Endothelial cell of umbilical vein (primary cell): Measurements from ENCODE around the gene NUDT22. TPM values are rescaled to one million over a fixed set of nuclear protein-coding genes. Genes with fewer than 3 reads are reported as not detected.
A peak's percentile ranks its signal among the peaks of the same experiment; 100 is the strongest.

Experiments
- BruUV-seq: library from RNA; stranded (reverse); fragments of 400-500 nt; replicated peaks from 2 replicates; lab custom pipeline; 2021; lab: Mats Ljungman, UMichigan
- CTCF ChIA-PET: fragments of 300-600, 350-600 bp; sonication (Branson Sonifier 250); formaldehyde crosslinking; loops from one replicate; lab custom pipeline; 2021; ENCODE audit warnings: antibody characterized with exemption, inconsistent platforms; lab: Charles Lee
- POLR2A ChIA-PET: fragments of 300-600, 350-600 bp; sonication (Branson Sonifier 250); formaldehyde crosslinking; loops from one replicate; lab custom pipeline; 2021; ENCODE audit warnings: antibody characterized with exemption, inconsistent platforms; lab: Charles Lee
- DNase-seq: peaks from one replicate; pipeline ENCODE4 v3.0.0-alpha.2; 2011; ENCODE audit warnings: low read depth, low spot score
- FAIRE-seq: peaks from 2 replicates; lab custom pipeline; 2011; peaks lifted over from hg19 to GRCh38; lab: Jason Lieb, UNC
- H2AFZ ChIP-seq: 2 replicates; pipeline ENCODE4 v1.6.0; 2012; ENCODE audit warnings: low read depth, low read length, control low read depth, inconsistent platforms
- H3K27ac ChIP-seq: 2 replicates; pipeline ENCODE4 v1.5.1; 2011; ENCODE audit warnings: low read depth, mild to moderate bottlenecking, control low read depth, low read length, moderate library complexity; ENCODE audit not compliant: insufficient read depth
- H3K27me3 ChIP-seq, 2 experiments: 2 replicates each; pipeline versions ENCODE4 v1.6.0 to v1.6.1; 2011; ENCODE audit warnings: low read length in 2 of 2, mixed read lengths in 1 of 2; ENCODE audit not compliant: control insufficient read depth in 2 of 2, insufficient read depth in 2 of 2
- H3K36me3 ChIP-seq, 2 experiments: 2 replicates in 1 of 2; 3 replicates in 1 of 2; pipeline ENCODE4 v1.5.1; 2011; ENCODE audit warnings: low read length in 2 of 2, mild to moderate bottlenecking in 1 of 2, moderate library complexity in 1 of 2; ENCODE audit not compliant: control insufficient read depth in 2 of 2, insufficient read depth in 2 of 2; ENCODE audit errors: extremely low read depth in 1 of 2
- H3K4me1 ChIP-seq: 3 replicates; pipeline ENCODE4 v1.5.1; 2011; ENCODE audit warnings: mild to moderate bottlenecking, low read length; ENCODE audit not compliant: control insufficient read depth, insufficient read depth; ENCODE audit errors: extremely low read depth
- H3K4me2 ChIP-seq: 2 replicates; pipeline ENCODE4 v1.6.1; 2011; ENCODE audit warnings: low read length, control low read depth, mixed read lengths; ENCODE audit not compliant: insufficient read depth
- H3K4me3 ChIP-seq, 3 experiments: fragments of 200-600 bp in 1 of 3; sonication (generic), shearing (Covaris generic) in 1 of 3; replicated peaks in 1 of 3; 2 replicates each; pipeline ENCODE4 v1.5.1; 2011 to 2016; ENCODE audit warnings: control low read depth in 3 of 3, low read length in 3 of 3, mild to moderate bottlenecking in 2 of 3, inconsistent platforms in 1 of 3, low read depth in 1 of 3, moderate library complexity in 1 of 3; ENCODE audit not compliant: insufficient read depth in 1 of 3
- H3K79me2 ChIP-seq: 2 replicates; pipeline ENCODE4 v1.6.0; 2012; ENCODE audit warnings: low read length, inconsistent platforms; ENCODE audit not compliant: control insufficient read depth, insufficient read depth
- H3K9ac ChIP-seq: replicated peaks from 2 replicates; pipeline ENCODE3; 2011; ENCODE audit warnings: low read length, control low read depth; ENCODE audit not compliant: insufficient read depth; ENCODE audit errors: extremely low read depth
- H3K9me1 ChIP-seq: replicated peaks from 3 replicates; pipeline ENCODE4 v1.6.0; 2011; ENCODE audit warnings: mild to moderate bottlenecking, low read length; ENCODE audit not compliant: control insufficient read depth, insufficient read depth; ENCODE audit errors: extremely low read depth
- H3K9me3 ChIP-seq: replicated peaks from 2 replicates; pipeline ENCODE4 v1.5.1; 2012; ENCODE audit warnings: low read length, inconsistent platforms; ENCODE audit not compliant: control insufficient read depth, insufficient read depth
- H4K20me1 ChIP-seq: replicated peaks from 2 replicates; pipeline ENCODE3; 2011; ENCODE audit warnings: mild to moderate bottlenecking, low read length; ENCODE audit not compliant: control insufficient read depth, insufficient read depth; ENCODE audit errors: extremely low read depth
- CTCF ChIP-seq, 2 donors: IDR thresholded peaks; 1 replicate in 1 of 2; 2 replicates in 1 of 2; pipeline ENCODE4 v1.5.1; 2011; ENCODE audit warnings: low read length in 2 of 2, mild to moderate bottlenecking in 2 of 2, moderate library complexity in 2 of 2, control low read depth in 1 of 2, inconsistent platforms in 1 of 2, low read depth in 1 of 2; ENCODE audit not compliant: insufficient read depth in 1 of 2; ENCODE audit errors: extremely low read depth in 1 of 2
- EZH2 ChIP-seq: IDR thresholded peaks from 2 replicates; pipeline ENCODE4 v1.6.1; 2012; ENCODE audit warnings: borderline replicate concordance, low read depth, mild to moderate bottlenecking, moderate library complexity, low read length, inconsistent platforms; ENCODE audit not compliant: severe bottlenecking
- FOS ChIP-seq: IDR thresholded peaks from 2 replicates; pipeline ENCODE4 v1.6.1; 2011; ENCODE audit warnings: mild to moderate bottlenecking, low read length, moderate library complexity, borderline replicate concordance; ENCODE audit not compliant: insufficient read depth
- GATA2 ChIP-seq: IDR thresholded peaks from 2 replicates; pipeline ENCODE4 v1.7.0; 2011; ENCODE audit warnings: low read depth, mild to moderate bottlenecking, moderate library complexity, mixed read lengths, low read length; ENCODE audit not compliant: insufficient read length, insufficient read depth
- JUN ChIP-seq: IDR thresholded peaks from 2 replicates; pipeline ENCODE4 v1.6.1; 2011; ENCODE audit warnings: borderline replicate concordance, low read depth; ENCODE audit not compliant: insufficient read length, insufficient read depth
- MAX ChIP-seq: IDR thresholded peaks from 2 replicates; pipeline ENCODE4 v1.6.1; 2011; ENCODE audit not compliant: insufficient read depth, insufficient read length
- MYC ChIP-seq: IDR thresholded peaks from one replicate; pipeline ENCODE4 v1.6.1; 2011; ENCODE audit warnings: mild to moderate bottlenecking, low read depth, low read length
- POLR2A ChIP-seq: IDR thresholded peaks from 2 replicates; pipeline ENCODE4 v1.6.1; 2012; ENCODE audit warnings: low read depth, mild to moderate bottlenecking, control low read depth, low read length
- POLR2AphosphoS5 ChIP-seq: IDR thresholded peaks from 2 replicates; pipeline ENCODE4 v1.6.1; 2012; ENCODE audit warnings: low read depth, mild to moderate bottlenecking, control low read depth, low read length, moderate library complexity; ENCODE audit not compliant: insufficient read depth
- dilution Hi-C: fragments of 300-500 bp; cut with MboI; formaldehyde crosslinking; loops from one replicate; pipeline ENCODE4 v1.15.0; 2019; ENCODE audit warnings: low sequenced_read_pairs; ENCODE audit not compliant: extremely low pct_ligation_motif_present
- intact Hi-C: fragments of 100-400 bp; cut with micrococcal nuclease; formaldehyde crosslinking; loops from one replicate; pipeline ENCODE4 v1.10.0; 2022
- polyA plus RNA-seq, 4 experiments: library from polyadenylated mRNA; depleted of rRNA in 3 of 4; stranded (reverse) in 3 of 4; unstranded in 1 of 4; fragments of >200 nt; gene quantifications; 2 replicates each; pipeline versions ENCODE4 v1.2.1 to v1.2.3, GENCODE V29; 2011 to 2012; ENCODE audit warnings: missing spikeins in 1 of 4
- total RNA-seq: library from RNA; stranded (reverse); gene quantifications from 2 replicates; pipeline ENCODE4 v1.2.3, GENCODE V29; 2021

NUDT22 gene
- total and polyA plus RNA-seq, 2 donors (not counting 3 experiments of a cell fraction or from before 2014, with no cell fraction given): 37.8 to 54.8 TPM

- peaks cover 3 to 18% of the 10 kb centered on the region in 2 experiments for H3K36me3 ChIP-seq
- no peak overlapping the region for H2AFZ ChIP-seq
- H3K4me3 ChIP-seq: no peak overlapping the region
- intact Hi-C loops (no loop called here), dilution Hi-C loops (no loop called here)
- H3K9ac ChIP-seq: no peak overlapping the region
- peak; percentile 51 for TF ChIP-seq POLR2AphosphoS5
- no peak for TF ChIP-seq CTCF (IDR thresholded peaks at IDR 0.05; ENCODE audit: extremely low read depth in 1 of 2, insufficient read depth in 1 of 2, low read depth in 1 of 2, low read length in 2 of 2)
- no peak for TF ChIP-seq JUN
- peak; percentile 43 for TF ChIP-seq FOS
- TF ChIP-seq EZH2: no peak
- no peak for TF ChIP-seq MAX
- TF ChIP-seq GATA2: no peak
- no peak for TF ChIP-seq POLR2A
- TF ChIP-seq MYC: no peak
- H3K9me1 ChIP-seq: no peaks in the 10 kb centered on the region
- no peaks in the 10 kb centered on the region for H3K79me2 ChIP-seq
- no TSS peak for BruUV-seq
- no peaks in the 10 kb centered on the region for H3K27me3 ChIP-seq
- DNase-seq (no peak), FAIRE-seq (peak; percentile 59)
- CTCF ChIA-PET: interaction anchor here (2.0 to 4.8 kb wide), 2 partner anchors 18 to 36 kb away, joined by 4 to 57 read pairs; partner anchors contain the start of genes BAD and CATSPERZ
- POLR2A ChIA-PET: no interaction called here
- H3K27ac ChIP-seq: no peak overlapping the region
- no peak overlapping the region for H3K4me2 ChIP-seq
- H3K4me1 ChIP-seq: peaks cover 49% of the 10 kb centered on the region
- H4K20me1 ChIP-seq: no peaks in the 10 kb centered on the region
- no peaks in the 10 kb centered on the region for H3K9me3 ChIP-seq
Observed at GRCh38 chr11:64266339-64266738, 40.3 kb downstream of the NUDT22 start.
